GM12891 (cell line): Measurements from ENCODE around the gene PIK3AP1.

Source experiments
- POU2F2 ChIP-seq: IDR thresholded peaks from 2 replicates; pipeline ENCODE4 v1.6.1; 2011; ENCODE audit warnings: low read depth, mild to moderate bottlenecking, control low read depth, low read length, moderate library complexity
- SPI1 ChIP-seq: IDR thresholded peaks from 2 replicates; pipeline ENCODE4 v1.6.1; 2011; ENCODE audit warnings: low read depth, low read length, control low read depth
- TAF1 ChIP-seq: IDR thresholded peaks from 2 replicates; pipeline ENCODE4 v1.6.1; 2011; ENCODE audit warnings: low read depth, low read length, control low read depth

DNA sequence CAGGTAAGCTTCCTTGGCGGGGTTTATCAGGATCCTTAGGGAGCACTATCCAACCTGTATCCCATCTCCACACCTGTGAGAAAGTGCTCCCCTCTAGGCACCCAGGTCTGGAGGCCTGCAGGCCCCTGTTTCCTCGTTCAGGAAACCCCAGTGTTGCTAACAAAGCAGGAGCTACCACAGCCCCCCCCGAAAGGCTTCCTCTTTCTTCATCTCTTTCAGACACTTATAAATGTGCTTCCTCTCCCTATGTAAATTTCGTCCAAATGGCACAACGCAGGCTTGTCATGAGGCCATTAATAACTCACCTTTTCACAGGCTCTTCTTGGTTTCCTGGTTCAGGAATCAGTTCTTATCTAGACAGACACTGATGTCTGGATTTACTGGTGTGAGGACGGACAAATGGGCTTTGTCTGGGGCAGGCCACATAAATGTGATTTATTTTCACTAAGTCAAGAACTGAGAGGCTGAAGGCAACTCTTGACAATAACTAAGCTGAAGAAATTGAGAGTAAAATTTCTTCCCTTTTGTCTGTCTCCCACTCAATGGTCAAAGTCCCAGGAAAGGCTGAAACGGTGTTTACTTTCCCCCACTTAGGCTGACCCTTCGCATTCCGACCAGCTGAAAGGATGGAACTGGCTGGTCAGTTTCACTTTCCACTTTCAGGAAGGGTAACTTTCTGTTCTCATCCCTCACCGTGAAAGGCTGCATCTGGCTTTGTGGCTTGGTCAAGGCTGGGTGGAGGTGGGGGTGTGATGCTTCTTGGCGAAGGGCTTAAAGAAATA is 46.8 kb downstream of the PIK3AP1 start:
- TF ChIP-seq TAF1 (no peak), SPI1 (peak; percentile 85), POU2F2 (peak; percentile 68; the same call in 1 of the 2 replicates)
